ENCODE data around the gene PIWIL4.
"Not testable (repeated sequence)": the region's sequence is repeated elsewhere in the genome, so short reads cannot be mapped to it uniquely, and the experiment has no call there.

PIWIL4 gene

DNA sequence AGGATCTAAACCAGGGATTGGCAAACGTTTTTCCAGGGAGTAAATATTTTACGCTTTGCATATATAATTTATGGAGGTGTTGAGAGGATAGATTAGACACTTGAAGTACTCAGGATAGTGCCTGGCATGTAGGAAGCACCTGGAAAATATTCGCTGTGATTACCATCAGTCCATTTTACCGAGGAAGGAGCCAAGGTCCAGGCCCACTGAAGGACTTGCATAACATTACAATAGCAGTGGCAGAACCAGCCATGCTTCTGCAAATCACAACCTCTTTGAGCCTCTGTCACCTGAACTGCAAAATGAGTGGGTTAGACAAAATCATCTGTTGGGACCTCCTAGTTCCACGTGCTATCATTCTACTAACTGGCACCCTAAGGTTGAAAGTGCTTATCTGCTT lies 18.0 kb upstream of the PIWIL4 start:
- DNase-seq, result no peak

DNA sequence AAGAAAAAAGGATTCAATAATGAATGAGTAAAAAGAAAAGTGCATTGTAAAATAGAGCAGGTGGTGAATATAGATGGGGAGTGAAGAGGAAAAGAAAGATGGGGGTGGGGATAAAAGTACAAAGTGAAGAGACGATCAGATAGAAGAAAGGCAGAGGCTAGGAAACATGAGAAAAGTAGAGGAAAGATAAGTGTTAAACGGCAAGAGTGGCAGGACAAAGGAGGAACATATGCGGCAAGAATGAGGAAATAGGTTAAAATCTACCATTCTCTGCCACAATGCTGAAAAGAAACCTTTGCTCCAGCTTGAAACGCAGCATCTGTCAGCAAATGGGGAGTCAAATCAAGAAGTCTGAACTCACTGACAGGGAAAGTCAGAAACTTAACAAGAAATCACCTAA lies 16.7 kb upstream of the PIWIL4 start:
- no peak for DNase-seq

DNA sequence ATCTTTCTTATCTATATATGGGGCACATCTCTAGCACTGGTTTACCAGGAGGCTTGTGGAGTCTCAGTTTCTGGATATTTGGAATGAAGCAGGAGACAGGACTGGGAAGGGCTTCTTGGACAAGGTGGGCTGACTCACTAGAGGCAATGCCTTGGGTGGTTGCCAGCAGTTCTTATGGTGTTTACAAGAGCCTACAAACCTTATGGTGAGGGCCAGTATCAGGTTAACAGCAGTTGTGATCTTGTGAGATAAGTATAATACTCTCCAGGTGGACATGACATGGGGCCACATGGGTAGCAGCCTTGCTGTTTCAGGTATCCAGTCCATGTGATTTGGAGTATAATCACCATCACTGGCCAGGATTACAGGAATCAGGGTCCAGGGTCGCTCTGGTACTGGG lies 13.2 kb upstream of the PIWIL4 start:
- no peak for DNase-seq

DNA sequence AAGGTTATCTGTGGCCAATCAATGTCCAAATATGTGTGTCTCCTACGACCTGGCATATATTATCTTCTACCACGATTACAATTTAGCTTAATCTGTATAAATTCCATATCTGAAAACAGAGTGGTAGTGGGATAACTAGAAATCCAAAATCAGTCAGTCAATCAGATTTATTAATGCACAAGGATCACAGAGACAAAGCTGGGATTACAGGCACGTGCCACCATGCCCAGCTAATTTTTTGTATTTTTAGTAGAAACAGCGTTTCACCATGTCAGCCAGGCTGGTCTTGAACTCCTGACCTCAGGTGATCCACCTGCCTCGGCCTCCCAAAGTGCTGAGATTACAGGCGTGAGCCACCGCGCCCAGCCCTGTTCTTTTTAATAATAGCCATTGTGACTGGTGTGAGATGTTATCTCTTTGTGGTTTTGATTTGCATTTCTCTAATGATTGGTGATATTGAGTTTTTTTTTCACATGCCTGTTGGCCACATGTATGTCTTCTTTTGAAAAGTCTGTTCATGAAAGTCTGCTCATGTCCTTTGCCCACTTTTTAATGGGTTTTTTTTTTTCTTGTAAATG lies 11.3 kb upstream of the PIWIL4 start:
- DNase-seq, result not testable (repeated sequence)

DNA sequence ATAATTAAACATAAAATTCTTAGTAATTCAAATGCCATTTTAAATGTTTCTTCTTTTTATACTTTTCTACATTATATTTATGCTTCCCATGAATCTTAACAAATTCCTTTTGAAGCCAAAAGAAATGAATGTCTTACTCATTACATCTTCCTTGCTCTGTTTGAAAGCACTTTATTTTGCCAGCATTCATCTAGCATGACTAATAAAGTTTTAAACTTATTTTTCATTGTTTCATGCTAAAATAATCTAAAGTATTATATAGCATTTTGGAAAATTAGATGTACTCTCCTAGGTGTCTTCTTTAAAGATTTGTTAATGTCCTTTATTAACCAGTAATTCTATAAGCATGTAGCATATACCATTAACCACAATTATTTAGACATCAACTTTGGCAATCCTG lies 9.7 kb upstream of the PIWIL4 start:
- DNase-seq, result no peak

DNA sequence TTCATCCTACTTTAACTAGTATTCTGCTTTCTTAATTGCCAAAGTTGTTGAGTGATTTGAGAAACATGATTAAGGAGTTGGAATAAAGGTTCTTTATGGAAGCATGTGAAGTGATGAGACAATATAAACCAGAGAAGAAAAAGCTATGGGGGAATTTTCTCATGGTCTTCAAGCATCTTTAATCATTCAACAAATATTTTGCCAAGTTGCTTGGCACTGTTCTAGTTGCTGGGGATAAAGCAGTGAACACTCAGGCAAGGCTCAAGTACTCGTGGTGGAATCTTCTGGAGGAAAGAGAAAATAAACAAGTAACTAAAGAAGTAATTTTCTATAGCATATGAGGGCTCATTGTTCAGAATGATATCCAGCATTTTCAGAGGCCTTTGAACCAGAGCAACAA lies 9.2 kb upstream of the PIWIL4 start:
- no peak for DNase-seq

DNA sequence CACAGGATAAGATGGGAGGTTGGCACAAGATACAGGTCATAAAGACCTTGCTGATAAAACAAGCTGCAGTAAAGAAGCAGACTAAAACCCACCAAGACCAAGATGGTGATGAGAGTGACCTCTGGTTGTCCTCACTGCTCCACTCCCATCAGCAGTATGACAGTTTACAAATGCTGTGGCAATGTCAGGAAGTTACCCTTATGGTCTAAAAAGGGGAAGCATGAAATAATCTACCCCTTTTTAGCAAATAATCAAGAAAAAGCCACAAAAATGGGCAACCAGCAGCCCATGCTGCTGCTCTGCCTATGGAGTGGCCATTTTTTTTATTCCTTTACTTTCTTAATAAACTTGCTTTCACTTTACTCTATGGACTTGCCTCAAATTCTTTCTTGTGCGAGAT lies 8.7 kb upstream of the PIWIL4 start:
- DNase-seq, result no peak

DNA sequence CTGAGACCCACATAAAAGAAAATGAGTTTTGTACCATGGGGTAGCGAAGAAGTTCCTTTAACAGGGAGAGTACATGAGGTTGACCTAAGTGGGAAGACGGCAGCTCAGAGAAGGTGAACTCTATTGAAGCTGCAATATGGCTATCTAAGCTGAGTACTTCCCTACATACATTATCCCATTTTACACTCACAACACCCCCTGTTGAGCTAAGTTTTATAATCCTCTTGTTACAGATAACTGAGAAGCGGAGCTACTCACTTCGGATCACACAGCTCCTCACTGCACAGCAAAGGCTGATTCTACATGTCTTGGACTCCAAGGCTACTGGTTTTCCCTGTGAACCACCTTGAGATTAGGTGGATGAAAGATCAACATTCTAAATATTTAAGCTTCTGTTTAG lies 8.2 kb upstream of the PIWIL4 start:
- no peak for DNase-seq

DNA sequence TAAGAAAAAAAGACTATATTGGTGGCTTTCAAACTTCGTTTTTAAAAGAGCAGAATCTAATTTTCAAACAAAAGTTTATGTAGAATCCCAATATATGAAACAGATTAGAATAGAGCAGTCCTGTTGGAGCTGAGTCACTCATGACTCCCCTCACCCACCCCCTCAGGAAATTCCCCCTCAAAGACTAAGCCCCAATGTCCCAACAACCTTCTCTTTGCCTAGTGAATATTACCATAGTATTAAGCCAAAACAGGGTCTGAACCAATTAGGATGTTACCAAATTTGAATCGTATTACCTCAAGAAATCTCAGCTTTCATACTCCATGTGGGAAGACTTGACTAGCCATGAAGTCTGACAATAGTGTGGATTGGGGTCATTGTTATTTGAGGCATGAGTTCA lies 7.8 kb upstream of the PIWIL4 start:
- no peak for DNase-seq

DNA sequence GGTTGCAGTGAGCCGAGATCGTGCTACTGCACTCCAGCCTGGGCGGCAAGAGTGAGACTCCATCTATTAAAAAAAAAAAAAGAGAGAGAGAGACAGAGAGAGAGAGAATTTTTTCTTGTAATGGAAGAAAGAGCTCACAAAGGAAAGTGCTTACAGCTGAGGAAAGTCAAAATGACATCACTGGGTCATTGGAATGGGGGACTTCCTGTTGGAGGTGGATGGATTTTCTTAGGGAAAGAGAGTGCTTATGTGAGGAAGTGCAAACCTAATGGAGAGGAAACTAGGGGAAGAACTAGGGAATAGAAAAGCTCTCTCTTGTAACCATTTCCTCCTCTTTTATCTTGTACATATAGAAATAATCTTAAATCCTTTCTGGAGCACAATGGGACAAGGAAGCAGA lies 6.3 kb upstream of the PIWIL4 start:
- no peak for DNase-seq

DNA sequence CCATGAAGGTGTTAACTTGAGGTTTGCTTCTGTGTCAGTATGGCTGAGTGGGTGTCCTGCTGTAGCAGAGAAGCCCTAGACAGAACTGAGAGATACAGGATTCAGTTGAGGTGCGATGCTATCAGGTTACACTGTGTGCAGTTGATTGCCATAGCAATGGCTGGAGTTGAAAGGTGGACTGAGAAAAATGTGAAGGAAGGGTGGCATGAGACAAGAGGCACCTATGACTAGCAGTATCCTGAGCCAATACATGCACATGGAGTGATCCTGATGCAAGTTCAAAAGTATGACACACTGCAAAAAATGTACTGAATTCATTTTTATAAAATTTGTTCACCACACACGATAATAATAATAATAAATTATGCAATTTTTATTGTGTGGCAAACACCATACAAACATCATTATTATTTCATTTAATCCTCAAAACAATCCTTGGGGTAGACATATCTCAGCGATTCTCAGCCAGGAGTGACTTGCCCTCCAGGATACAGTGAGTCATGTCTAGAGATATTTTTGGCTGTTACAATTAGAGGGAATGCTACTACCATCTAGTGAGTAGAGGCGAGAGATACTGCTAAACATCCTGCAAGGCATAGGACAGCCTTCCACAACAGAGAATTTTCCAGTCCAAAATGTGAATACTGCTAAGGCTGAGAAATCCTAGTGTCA lies 3.9 kb upstream of the PIWIL4 start:
- DNase-seq, result no peak

DNA sequence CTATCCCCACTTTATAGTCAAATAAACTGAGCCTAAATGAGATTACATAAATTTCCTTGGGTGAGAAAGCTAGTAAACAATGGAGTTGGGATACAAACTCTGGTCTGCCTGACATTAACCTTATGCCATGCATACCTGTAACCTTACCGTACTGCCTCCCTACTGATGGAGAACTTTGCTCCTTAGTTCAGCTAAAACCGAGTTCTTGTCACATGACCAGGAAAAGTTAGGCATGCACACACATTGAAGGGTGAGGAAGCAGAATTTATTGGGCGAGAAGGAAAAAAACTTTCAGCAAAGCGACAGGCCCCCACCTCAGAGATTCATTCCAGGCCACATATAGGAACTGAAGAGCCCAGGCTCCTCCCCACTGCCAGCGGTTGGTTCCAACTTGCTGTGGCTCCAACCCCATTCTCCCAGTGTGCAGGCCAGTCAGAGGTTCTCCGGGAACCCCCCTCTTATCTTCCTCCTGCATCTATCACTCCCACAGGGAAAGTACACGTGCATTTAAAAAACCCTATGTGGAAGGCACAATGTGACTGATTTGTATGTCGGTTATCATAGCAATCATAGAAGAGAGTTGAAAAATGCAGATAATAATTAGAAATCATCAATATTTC lies 3.2 kb upstream of the PIWIL4 start:
- no peak for DNase-seq

DNA sequence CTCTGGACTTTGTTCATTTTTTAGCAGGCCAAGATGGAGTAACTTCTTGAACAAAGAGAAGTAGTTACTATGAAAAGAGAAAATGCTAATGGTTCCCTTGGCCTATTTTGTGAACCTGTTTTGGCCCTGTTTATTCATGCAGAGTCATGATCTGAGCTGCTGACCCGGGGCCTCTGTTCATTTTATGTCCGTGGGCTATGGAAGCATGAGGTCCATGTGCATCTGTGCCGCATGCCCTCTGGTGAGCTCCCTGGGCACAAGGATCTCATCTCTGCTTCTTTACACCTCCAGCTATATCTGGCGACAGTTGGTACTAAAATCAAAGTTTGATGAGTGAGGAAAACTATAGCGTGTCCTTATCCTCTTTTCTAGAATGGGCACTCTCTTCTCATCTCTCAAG lies 1.0 kb downstream of the PIWIL4 start:
- no peak for DNase-seq

DNA sequence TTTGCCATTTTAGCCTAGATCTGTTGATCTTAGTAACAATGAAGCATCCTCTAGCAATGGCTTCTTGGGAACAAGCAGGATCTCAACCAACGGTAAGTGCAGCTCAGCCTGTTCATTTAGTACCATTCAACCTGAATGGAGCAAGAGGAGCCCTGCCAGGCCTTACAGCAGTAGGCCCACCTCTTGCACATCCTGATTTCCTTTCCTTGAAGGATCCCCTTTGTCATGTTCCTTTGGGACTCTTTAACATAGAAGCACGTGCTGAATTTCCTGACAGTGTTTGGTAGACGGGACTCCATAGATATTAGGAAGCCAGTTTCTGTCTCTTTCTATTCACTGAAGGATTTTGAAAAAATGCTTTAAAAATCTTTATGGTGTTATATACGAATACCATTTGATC lies 1.5 kb downstream of the PIWIL4 start:
- DNase-seq, result no peak

DNA sequence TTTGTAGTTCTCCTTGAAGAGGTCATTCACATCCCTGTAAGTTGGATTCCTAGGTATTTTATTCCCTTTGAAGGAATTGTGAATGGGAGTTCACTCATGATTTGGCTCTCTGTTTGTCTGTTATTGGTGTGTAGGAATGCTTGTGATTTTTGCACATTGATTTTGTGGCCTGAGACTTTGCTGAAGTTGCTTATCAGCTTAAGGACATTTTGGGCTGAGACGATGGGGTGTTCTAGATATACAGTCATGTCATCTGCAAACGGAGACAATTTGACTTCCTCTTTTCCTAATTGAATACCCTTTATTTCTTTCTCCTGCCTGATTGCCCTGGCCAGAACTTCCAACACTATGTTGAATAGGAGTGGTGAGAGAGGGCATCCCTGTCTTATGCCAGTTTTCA lies 5.8 kb downstream of the PIWIL4 start:
- not testable (repeated sequence) for DNase-seq

DNA sequence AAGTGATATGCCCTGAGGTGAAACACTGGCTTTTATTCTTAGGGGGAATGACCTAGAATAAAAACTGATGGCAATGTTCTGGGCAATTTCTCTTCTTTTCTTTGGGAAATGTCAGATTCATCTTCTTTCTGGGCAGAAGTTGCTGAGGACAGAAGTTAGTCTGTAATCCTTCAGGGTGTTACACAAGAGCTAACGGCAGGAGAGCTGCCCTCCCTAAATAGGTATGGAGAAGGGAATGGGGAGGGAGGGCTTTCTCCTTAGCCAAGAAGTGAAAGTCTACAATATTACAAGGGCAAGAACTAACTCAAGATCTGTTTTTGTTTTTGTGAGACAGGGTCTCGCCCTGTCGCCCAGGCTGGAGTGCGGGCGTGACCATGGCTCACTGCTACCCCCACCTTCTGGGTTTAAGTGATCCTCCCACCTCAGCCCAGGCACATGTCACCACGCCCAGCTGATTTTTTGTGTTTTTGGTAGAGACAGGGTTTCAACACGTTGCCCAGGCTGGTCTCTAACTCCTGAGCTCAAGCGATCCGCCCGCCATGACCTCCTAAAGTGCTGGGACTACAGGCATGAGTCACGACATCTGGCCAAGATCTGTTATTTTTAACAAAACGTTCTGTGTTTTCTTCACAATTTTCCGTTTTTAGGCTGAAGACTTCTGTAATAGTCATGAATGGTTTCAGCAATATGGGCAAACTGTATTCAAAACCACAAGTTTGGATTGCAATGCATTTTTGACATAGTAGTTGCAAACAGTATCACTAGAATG lies 7.2 kb downstream of the PIWIL4 start:
- no peak for DNase-seq

DNA sequence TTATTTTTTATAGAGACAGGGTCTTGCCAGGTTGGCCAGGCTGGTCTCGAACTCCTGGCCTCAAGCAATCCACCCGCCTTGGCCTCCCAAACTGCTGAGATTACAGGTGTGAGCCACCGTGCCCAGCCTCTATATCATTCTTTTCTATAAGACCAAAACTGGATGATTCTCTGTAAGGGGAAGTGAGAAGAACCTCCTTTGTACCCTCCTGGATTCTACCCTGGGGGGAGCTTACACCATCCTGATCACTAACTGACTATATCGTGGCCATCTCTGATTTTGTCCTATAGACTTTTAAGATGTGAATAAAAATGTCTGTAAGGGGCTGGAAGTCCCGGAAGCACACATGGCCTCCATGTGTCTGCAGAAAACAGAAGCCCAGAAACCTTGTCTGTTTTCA lies 9.1 kb downstream of the PIWIL4 start:
- DNase-seq, result no peak

DNA sequence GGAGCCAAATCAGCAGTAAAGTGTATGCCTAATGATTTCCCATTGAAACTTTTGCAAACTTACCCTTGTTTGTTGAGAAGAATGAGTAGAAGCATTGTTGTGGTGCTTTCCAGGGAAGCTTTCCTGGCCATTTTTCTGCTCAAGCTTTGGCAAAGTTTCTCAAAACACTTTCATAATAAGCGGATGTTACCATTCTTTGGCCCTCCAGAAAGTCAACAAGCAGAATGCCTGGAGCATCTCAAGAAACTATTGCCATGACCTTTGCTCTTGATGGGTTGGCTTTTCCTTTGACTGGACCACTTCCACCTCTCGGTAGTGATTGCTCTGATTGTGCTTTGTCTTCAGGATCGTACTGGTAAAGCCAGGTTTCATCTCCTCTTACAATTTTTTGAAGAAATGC lies 10.7 kb downstream of the PIWIL4 start:
- no peak for DNase-seq

DNA sequence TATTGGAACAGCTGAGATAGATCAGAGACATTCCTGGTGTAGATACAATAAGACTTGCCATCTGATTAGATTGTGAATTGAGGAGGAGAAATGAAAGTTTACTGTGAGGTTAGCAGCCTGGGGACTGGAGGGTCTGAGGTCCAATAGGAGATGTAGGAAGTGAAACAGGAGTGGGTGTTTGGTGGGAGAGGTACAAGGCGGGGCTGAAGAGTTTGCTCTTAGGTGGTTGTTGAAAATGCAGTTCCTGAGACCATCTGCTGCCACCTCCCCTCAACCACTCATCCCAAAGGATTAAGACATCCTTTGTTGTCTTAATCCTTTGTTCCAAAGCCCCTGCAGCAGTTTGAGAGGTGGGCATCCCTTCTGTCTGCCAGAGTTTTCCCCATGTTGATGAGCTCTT lies 14.8 kb downstream of the PIWIL4 start:
- DNase-seq, result no peak

DNA sequence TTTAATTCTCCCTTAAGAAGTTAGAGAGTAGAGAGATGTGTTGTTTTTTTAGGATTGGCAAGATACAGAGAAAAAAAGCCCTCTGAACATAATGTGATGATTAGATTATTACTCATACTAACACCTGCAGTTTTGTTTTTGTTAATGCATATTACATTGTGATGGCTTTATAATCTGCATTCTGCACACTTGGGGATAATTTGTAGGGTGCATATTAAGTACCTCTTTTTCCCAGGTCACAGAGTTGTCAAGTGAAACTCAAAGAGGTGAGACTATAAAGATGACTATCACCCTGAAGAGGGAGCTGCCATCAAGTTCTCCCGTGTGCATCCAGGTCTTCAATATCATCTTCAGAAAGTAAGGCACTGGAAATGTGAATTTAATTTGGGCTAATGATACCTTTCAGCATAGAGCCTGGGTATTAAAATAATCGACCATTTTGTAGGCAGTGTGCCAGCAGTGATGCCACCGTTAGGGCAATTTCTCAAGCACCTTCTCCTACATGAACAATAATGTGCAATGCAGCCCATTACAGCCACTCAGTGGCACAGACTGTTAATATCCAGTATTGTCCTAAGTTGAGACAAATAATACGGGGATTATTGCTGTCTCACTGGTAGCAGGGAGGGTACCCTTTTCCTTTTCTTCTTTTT lies 16.2 kb downstream of the PIWIL4 start:
- DNase-seq, result no peak

DNA sequence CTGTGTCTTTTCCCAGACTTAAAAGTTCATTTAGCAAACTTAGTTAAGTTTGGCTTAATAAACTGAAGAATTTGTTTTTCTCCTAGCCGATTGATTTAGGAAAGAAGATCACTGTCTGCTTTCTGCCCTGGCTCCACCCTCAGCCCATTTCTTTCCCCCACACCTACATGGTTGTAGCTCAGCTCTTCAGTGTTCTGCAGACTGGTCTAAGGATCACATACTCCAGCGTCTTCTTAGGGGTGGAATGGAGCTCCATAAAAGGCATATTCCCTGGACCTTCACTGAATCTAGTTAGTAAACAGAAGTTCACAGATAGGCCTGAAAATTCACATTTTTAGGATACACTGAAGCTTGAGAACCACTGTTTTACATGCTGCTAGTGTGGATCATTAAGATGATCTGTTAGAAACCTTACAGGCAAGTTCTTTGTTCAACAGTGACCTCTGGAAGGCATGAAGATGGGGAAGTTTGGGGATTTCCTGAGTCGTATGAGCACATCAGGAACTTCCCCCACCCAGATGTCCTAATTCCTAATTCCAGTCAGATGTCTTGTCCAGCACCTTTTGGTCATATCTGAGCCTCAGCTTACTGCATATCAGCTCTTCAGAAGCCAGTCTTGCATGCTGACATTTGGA lies 16.8 kb downstream of the PIWIL4 start:
- DNase-seq, result no peak

DNA sequence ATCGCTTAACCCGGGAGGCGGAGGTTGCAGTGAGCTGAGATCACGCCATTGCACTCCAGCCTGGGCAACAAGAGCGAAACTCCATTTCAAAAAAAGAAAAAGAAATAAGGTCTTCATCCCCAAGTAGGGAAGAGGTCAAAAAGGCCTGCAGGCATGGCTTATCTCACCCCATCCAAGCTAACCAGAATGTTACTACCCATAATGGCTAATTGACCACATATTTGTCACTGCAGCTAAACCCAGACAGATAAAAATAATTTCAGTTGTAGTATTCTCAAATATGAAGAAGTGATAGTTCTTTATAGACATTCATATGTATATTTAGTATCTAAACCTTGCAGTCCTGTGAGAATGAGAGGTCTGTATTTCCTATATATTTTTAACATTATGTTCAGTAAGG lies 17.8 kb downstream of the PIWIL4 start:
- no peak for DNase-seq

DNA sequence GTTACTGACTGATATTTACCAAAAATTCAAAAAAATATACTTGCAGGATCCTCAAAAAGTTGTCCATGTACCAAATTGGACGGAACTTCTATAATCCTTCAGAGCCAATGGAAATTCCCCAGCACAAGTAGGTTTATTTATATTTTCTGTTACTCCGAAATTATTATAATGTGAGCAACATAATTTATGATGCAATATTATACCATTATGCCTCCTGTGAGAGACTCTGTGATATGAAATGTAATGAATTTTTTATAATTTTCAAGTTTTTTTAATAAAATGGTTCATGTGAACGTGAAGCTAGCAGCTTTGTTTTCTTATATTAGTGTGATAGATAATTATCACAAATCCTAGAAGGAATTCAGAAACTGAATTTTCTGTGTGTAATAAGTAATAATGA lies 18.2 kb downstream of the PIWIL4 start:
- DNase-seq, result no peak

Data from activated T-cell treated with anti-CD3 and anti-CD28 coated beads, Interleukin-2, amount 50 U/mL, for 1 hour (primary cell).